ENCODE results near the gene TLX2.

TLX2 gene

DNA sequence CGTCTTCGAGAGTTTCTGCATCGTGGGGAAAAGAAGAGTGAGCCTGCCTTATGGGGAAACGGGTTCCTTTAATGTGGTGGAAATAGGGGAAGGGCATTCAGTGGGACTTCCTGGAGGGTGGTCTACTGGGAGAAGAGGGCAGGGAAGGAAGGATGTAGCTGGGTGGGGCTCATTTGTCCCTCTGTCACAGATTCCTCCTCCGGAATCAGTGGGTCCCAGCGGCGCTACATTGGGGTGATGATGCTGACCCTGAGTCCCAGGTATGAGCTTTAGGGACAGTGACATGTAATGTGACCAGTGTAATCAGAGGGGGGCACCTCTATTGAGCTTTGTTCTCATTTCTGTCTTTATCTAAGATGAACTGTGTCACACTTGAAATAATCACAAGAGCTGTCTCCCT lies 17.4 kb downstream of the TLX2 start:
- DNase-seq (ENCODE audit: low spot score): no peak

DNA sequence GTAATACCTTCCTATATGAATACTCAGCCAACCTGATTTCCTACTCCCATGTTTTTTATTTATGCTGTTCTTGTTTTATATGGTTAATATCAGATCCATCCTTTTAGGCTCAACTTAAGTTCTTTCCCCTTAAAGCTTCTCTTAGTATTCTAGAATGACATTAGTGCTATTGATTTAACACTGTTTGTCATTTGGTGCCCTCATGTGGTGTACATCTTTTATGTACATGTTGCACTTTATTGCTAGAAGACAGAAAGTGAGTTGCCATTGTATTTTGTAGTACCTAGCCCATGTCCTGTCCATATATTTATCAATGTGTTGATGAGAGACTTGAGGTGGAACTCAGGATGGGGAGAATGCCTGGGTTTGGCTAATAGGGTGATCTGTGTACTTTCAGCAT lies 18.0 kb downstream of the TLX2 start:
- peak; percentile 40 for DNase-seq (ENCODE audit: low spot score)

DNA sequence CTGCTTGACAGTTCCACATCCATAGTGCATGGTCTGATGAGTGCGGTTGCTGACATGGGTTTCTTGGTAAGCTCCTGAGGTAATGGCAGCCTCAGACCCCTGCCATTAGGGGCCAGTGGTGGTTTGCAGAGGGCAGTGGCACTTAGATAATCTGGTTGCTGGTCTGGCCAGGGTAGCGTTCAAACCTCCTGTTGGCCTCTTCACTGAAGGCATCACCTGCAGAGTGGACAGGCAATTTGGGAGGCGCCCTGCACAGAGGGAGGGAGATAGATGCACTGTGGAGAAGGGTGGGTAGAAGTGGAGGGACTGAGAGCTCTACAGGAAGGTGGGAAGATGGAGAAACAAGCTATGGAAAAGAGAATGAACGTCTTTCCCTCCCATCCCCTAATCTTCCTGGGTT lies 19.2 kb downstream of the TLX2 start:
- no peak for DNase-seq (ENCODE audit: low spot score)

DNA sequence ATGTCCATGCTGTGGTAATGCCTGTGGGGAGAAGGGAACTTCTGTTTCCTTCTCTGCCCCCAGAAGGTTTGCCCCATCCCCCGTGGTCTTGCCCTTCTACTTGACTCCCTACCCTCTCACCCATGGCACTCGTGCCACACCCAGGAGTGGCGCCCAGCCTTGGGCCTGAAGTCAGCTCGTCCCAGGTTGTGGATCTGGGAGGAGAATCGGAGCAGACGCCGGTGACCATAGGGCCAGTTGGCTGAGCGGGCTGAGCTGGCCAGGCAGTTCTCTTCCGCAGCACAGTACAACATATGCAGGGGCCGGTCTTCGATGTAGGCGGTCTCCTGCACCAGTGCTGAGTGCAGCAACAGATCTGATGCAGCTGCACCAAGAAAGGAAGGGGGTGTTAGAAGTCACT lies 20.2 kb downstream of the TLX2 start:
- DNase-seq (ENCODE audit: low spot score): no peak

DNA sequence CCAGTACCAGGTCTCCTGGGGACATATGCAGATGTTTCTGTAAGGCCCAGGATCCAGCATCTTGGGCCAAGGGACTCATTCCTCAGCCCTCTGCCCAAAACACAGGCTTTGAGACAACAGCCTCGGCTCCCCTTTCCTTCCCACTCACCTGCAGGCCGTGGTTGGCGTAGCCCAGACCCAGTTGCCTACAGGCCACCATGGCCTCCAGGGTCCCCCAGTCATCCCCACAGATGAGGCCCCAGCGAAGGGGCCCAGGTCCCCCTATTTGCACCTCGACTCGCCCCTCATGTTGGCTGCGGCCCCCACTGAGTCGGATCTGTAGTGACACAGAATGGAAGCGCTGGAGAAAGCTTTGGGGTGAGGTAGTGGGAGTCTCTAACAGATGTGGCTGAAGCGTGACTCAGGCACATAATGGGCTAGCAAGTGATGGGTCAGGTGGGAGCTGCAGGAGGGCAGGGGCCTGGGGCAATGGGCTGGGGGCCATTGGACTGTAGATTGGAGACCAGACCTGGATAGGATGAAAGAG lies 21.3 kb downstream of the TLX2 start:
- no peak for DNase-seq (ENCODE audit: low spot score)

DNA sequence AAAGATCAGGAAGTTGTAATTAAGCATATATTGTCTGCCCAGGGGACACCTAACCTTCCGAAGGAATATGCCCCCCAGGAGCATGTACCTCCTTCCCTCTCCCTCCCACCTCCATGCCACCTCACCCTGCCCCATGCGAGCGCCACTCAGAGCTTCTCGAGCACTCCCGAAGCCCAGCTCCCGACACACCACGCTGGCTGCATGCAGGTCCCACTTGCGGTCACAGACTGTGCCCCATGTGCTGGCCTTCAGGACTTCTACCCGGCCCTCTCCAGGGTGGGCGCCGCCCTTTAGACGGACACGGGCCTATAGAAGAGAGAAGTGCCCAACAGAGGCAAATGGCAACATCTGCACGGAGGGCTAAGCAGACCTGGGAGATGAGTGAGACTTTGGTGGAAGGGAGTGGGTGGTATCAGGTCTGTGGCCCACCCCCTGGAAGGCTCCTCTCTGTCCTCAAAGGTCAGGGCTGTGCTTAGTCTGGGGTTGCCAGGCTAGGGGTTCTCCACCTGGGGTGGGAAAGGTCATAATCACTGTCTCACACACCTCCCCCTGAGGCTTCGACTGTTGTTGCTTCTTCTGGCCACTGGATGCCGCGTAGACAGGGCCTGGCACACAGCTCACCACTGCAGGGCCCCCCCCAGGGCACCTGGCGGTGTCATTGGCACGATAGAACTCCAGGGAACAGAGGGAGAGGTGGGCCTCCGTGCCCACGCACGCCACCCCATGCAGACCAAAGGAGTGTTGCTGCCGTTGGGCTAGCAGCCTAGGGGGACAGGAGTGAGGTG lies 22.1 kb downstream of the TLX2 start:
- no peak for DNase-seq (ENCODE audit: low spot score)

DNA sequence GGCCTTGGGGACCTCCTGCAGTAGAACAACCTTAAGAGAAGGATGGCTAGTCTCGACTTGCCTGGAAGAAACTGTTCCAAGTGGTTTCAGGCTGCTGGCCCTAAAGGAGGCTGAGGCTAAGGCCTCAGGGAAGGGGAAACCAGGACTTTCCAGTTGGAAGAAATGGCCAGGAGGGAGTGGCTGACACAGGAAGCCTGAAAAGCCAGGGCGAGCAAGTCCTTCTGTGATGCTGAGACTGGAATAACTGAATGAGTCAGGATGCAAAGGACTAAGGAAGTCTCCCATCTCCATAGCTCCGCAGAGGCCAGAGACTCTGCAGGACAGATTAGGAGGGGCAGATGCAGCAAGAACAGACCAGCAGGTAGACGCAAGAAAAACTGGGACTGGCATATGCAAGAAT lies 22.9 kb downstream of the TLX2 start:
- no peak for DNase-seq (ENCODE audit: low spot score)

DNA sequence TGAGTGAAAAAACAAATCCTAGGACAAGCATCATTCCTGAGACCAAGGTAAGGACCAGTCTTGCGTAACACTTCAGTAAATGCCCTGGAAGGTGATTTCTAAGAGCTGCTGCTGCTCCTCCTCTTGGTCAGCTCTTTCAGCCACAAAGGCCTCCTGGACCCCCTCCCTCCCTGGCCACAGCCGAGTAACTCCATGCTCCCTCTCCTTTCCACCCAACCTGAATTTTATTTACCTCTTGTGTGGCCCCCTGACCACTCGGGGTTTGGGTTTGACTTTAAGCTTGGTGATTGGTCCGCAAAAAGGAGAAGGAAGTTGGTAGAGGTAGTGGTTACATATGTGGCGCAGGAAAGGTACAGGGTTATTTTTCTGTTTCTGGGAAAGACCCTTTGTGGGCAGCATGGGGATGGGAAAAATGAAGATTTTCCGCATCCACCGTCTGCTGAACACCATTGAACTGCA lies 24.7 kb downstream of the TLX2 start:
- no peak for DNase-seq (ENCODE audit: low spot score)

DNA sequence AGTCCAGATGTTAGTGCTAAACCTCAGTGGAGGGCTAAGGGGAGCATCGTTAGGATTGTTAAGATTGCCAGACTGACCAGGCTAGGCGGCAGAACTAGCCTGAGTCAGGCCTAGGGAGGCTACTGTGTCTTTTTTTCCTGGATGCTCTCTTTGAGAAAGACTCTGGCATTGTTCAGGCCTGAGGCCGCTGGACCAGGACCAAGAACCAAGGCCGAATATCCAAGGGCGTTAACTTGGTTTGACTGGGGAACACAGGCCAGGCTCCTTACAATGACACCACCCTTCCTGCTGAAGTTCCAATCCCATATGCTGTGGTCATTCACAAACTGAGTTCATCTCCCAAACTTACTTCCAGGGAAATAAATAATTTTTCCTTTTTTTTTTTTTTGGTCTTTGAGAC lies 26.0 kb downstream of the TLX2 start:
- no peak for DNase-seq (ENCODE audit: low spot score)

DNA sequence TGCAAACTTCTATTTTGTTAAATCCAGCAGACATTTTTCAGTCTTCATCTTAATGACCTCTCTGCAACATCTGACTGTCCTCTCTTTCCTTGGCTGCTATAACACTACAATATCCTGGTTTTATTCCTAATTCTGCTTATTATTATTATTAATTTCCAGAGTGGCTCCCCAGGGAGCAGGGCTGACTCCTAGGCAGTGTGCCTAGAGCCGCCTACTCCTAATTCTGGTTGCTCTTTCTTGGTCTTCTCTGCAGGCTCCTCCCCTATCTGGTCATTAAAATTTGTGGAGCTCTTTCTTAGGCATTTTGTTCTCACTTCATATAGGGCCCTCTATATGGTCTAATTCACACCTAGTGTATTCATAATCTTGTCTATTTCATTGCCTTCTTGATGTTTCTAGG lies 28.7 kb downstream of the TLX2 start:
- no peak for DNase-seq (ENCODE audit: low spot score)

DNA sequence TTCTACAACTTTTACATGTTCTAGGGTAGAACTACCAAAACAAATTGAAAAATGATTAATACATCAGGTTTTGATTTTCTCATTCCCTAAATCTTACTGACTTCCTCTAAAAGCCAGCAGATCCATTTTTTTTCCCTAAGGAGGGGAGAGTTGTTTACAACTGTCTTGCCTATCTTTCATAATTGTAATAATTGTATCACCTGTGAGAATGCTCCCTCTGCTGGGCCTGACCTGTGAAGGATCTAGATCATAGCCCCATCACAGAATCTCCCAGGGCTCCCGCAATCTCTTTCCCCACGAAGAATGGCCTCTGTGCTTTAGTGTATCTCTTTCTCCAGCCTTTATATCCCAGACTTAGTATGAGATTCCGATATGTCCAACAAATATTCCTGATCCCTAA lies 30.4 kb downstream of the TLX2 start:
- no peak for DNase-seq (ENCODE audit: low spot score)

DNA sequence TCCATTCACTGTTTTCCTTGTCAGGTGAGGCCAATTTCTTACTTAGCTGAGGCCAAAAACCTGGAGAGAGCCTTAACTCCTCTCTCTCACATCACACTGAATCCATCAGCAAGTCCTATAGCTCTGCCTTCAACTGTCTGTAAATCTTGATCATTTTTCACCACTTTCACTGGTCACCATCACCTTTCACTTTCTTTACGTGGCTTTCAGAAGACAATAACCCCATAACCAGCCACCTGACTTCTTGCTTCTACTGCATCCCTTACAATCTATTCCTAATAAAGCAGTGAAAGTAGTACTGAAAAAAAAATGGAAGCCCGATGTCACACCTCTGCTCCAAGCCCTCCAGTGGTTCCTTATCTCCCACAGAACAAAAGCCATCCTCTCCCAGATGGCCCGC lies 31.8 kb downstream of the TLX2 start:
- DNase-seq (ENCODE audit: low spot score): no peak

DNA sequence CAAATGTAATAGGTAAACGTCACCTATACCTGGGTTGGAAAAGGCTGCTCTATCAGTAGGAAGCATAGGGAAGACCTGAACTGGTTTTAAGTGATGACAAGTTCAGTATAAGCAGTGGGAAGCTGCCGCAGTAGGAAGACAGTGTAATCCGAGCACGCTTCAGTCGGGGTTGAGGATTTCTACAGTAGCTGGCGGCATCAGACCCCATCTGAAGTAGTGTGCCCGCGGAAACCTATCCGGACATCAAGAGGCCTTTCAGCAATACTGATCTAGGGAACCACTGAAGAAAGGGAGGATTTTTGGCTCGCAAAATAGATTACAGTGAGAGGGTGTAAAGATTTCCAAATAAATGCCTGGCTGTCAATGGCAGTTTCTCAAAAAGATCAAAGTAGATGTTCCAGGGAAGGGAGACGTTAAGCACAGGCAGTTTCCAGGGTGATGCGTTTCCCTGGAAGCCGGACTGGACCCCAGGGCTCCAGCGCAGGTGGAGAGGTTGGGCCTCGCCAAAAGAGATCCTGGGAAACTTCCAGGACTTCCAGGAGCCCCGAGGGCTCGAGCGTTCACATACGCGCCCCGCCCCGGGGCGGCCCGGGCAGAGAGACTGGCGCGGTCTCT lies 34.1 kb downstream of the TLX2 start:
- no peak for DNase-seq (ENCODE audit: low spot score)

DNA sequence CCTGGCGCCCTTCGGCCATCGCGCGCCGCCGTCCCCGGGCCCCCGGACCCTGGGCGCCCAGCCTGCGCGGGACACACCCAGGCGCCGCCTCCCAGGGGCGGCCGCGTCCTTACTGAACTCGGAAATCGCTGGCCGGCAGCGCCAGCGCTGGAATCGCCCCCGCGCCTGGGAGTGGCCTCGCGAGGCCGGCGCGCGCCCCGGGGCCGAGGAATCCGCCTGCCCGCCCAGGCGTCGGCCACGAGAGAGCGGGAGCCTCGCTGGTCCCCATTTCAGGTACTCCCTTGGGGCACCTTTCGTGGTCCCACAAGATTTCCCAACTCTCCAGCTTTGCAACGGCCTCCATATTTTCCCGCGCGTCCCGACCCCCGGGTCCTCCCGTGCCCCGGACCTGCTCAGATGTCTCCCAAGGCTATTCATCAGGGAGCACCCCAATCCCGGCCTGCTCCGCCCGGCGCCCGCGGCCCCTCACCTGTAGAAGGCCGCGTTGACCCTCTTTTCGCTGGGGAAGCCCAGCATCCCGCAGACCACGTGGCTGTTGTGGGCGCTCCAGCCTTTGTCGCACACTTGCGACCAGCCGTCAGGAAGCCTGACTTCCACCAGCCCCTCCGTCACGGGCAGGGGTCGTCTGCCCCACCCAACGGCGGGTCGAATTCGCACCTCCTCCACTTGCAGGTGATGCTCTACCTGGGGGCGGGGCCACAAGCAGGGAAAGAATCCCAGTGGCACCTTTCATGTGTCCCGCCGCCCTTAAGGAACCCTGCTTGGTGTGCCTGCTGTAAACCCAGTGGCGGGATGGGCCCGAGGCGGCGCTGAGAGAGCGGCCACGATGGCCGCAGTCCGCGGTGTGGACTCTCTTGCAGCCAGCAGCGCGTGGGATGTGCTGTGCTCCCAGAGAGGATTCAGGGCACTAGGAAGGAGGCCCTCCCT lies 34.9 kb downstream of the TLX2 start:
- peak; percentile 88 for DNase-seq (ENCODE audit: low spot score)

DNA sequence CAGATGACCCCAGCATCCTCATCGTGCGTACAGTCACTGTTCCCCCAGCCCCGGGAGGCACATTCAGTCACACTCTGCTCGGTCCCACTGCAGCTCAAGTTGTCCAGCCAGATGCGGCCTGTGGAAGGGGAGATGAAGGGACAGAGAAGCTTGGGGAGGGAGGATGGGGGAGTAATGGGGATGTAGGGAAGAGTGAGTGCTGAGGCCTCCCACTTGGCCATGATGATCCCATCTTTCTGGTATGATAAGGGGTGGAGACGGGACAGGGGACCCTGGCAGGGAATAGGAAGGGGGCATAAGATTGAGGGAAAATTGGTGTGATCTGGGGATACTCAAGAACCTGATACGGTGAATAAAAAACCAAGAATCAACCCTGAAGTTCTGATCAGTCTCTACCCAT lies 36.0 kb downstream of the TLX2 start:
- DNase-seq (ENCODE audit: low spot score): no peak

DNA sequence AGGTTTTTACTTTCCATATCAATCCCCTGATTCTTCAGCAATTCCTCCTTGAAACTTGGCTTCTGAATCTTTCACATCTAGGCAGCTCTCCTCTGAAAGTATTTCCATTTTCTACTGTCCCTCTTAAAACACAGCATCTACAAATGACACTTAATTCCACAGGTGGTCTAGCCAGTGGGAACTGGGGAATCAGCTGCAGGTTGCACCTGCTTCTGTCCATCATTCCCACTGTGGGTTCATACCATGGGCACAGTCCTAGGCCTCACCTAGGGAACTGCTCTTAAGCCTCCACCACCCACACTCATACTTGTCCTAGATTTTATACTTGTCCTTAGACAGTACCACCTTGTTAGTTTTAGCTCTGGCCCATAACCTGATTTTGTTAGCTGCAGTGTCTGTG lies 37.3 kb downstream of the TLX2 start:
- DNase-seq (ENCODE audit: low spot score): no peak

DNA sequence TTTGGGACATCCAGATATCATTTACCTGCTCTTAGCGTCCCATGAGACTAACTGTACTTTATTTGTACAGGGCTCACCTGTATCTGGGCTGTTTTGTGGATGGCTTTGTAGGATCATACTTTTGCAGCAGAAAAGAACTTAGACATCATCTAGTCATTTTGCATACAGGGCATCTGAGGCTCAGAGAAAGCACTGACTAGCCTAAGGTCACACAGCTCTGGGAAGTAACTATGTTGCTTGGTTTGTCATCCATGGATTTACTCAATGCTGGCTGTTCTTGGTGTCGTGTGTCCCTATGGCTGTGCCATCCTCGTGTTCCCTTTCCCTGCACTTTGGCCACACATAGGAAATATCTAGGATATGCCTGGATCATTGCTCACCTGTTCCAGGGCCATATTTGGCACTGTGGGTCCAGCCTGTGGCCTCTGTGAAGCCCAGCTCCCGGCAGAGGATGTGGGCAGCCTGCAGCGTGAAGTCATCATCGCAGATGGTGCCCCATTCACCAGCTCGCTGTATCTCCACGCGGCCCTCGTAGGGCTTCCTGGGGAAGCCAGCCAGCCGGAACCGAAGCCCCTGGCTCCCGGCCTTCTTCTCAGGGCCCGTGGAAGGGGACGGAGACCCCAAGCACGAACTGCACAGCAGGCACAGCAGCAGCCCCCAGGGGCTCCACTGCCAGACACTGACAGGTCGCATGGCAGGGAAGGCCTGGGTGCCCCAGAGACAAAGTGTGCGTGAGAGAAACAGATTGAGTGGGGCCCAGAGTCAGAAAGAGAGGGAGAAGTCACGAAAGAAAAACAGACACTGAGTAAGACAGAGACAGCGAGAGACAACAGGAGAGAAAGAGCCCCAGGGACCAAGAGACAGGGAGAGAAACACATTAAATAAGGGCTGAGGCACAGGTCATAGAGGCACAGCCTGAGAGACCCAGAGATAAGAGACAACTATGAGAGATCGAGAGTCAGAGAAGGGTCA lies 38.0 kb downstream of the TLX2 start:
- no peak for DNase-seq (ENCODE audit: low spot score)

DNA sequence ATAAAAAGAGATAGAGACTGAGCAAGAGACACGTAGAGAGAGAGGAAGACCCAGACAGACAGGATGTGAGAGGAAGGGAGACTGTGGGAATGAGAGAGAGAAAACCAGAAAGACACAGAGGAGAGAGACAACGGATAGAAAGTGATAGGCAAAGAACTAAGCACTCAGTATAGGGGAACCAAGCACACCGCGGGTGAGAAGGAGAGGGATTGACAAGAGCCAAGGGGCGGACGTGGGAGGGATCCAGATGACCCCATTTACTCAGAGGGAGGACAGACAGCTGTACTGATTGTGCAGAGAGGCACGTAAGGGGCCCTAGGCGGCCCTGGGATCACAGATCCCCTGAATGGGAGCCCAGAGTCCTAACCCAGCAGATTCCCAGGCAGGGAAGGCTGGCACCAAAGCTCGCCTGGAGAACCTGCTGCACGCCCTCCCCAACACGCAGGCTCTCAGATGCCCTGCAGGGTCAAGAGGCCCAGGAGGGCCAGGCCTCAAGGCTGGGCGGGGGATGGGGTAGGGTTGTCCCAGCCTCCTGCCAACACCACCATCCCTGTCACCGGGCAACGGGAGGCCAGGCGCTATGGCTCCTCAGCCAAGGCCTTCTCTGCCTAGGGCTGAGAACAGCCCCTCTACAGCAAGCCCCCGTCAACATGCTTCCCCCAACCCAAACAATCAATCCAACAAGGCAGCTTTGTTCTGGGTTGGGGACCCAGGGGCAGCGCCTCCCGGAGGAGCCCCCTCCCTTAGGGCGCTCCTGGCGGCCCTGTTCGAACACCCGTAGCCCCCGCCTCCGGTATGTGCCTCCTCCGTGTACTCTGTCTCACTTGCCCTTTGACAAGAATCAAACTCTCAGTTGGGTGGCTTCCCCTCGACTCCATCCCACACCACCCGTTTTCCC lies 38.9 kb downstream of the TLX2 start:
- peak; percentile 59 for DNase-seq (ENCODE audit: low spot score)

DNA sequence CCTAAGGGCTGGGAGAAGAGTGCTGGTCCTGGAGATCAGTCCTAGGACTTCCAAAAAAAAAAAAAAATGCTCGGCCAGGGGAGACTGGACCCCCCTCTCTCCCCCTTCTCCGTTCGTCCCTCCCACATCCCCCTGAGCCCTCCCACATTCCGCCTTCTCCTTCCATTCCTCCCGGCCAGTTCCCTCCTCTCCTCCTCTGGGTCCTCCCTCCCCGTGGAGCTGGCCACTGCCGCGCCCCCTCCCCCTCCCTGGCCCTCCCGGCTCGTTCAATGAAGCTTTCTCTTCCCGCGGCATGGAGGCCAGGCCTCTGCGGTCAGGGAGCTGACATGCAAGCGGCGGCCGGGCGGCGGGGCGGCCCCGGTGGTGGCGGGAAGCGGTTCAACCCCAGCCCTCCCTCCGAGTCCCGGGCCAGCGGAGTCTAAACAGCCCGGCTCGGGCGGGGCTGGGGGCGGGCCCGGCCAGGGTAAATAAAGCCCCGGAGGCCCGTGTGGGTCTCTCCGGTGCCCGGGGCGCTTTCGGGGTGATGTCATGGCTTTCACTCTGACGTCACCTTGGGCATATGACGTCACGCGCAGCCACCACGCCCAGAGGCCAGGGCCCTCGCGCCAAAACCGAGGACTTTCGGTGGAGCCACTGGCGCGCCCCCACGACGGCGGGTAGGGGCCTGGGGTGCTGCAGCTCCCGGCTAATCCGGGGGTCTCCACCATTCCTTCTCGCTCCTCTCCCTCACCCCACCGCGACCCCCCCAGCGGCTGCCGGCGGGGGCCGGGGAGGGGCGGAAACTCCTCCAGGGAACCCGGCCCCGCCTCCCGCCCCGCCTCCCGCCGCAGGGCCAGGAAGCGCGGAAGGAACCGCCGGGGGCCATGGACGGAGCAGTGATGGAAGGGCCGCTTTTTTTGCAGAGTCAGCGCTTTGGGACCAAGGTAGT lies 39.9 kb downstream of the TLX2 start, which contains the start of the genes DOK1 and LOXL3:
DOK1 (plus strand) TSS at position 829 of the 928 bp plus-strand sequence; CDS start at position 864, 35 bp downstream.
LOXL3 (minus strand) TSS at position 51 of the 928 bp plus-strand sequence. CDS start 1,308 bp downstream, outside the sequence.
- peak; percentile 94 for DNase-seq (ENCODE audit: low spot score)

Data from AG08396 (cell line).